Kidney tubule cell (primary cell): ENCODE results near the gene TOGARAM2.
A peak's percentile ranks its signal among the peaks of the same experiment; 100 is the strongest.

Source experiments
- DNase-seq: peaks from one replicate; pipeline ENCODE4 v3.0.0-alpha.2; 2018; ENCODE audit warnings: low spot score

TOGARAM2 gene

GRCh38 chr2:29021886-29022285 lies 40.8 kb downstream of the TOGARAM2 start:
- DNase-seq = no peak

GRCh38 chr2:29022679-29023078 lies 41.6 kb downstream of the TOGARAM2 start:
- DNase-seq = no peak

DNA sequence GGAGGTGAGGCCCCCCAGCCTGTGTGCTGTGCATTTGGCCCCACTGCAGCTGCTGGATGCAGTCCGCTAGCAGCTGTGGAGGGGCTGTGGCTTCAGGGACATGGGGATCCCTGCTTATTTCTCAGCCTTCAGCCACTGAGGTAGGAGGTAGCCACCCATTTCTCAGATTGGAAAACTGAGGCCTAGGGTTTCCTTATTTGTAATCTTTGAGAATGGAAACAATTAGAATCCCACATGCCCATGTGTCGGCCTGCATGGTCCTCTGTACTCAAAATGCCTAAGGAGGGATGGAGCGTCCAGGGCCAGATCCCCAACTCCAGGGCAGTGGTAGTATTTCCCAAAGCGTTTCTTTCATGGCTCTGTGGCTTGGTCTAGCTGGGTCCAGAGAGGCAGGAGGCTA lies 42.1 kb downstream of the TOGARAM2 start:
- no peak for DNase-seq

DNA sequence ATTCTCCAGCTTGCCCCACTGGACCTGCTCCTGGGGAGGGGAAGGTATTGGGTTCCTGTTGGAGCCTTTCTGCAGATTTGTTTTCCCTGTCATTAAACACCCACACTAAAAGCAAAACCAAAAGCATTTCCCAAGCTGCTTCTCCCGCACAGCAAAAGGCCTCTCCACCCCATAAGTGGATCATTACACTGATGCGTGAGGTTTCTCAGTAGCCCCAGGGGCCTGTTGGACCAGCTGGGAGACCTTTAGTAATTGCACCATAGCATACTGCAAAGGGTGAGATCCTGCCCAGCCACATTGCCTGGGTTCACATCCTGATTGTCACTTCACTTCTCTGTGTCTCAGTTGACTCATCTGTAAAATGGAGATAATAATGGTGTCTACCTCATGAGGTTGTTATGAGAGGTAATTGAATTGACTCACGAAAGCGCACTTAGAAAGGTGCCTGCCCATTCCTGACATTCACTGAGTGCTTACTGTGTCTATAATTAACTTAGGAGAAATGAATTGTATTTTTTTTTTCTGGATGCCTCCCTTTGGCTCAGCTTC lies 43.9 kb downstream of the TOGARAM2 start:
- peak; percentile 3 for DNase-seq

DNA sequence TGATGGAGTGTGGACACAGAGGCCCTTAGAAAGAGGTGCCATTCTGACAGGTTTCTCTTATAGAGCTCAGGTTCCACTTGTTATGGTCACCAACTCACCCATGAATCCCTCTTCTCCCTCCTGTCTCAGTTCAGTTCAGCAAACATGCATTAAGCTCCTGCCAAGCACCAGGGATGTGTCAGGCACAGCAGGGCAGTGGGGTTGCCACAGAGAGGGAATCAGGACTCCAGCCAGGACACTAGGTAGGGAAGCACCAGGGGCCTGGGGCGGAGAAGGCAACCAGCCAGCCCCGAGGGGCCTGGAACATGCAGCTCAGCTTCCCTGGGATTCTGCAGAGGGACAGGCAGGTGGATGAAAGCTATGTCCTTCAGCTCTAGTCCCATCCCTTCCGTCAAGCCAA lies 44.6 kb downstream of the TOGARAM2 start:
- DNase-seq = no peak

DNA sequence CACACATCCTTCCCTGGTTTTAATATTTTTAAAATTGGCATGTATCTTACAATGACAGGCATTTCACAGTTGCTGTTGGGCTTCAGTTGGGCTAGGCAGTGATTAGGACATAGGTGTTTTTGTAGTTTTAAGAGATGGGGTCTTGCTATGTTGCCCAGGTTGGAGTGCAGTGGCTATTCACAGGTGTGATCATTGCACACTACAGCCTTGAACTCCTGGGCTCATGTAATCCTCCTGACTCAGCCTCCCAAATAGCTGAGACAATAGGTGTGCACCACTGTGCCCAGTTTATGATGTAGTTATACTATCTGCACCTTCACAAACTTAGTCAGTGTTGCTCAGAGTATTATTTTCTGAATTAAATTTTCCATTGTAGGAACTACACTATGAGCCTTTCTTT lies 49.9 kb downstream of the TOGARAM2 start:
- no peak for DNase-seq

DNA sequence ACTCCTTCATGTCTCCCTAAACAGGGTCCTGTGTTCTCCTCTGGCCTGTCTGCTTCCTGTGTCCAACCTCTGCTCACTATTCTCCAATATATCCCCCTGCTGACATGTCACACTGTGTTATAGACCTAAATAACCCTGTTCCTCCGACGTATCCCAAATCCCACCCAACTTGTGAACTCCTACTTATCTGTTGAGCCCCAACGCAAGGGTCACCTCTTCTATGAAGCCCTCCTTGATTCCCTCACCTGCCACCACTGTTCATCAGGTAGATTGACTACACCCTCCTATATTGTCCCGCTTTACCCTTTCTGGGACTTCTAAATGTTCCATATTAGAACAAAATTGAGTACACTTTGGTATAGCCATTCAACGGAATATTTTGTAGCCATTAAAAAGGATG lies 51.1 kb downstream of the TOGARAM2 start:
- no peak for DNase-seq

DNA sequence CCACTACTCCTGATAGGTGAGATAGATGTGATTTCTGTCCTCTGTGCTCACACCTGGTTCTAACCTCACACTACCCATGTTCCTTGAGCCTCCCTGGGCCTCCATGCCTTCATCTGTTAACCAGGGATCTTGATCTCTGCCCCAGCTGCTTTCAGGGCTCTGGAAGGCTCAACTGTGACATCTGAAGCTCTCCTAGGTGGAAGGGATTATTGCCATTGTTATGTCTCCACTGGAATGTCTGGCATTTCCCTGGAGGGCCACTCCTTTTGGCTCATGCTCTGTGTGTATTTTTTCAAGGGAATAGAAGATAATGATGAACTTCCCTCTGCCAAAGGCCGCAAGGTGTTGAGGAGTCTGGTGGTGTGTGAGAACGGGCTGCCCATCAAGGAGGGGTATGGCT lies 52.1 kb downstream of the TOGARAM2 start:
- DNase-seq = peak; percentile 62

GRCh38 chr2:29033656-29034055 lies 52.6 kb downstream of the TOGARAM2 start:
- no peak for DNase-seq

- no peak for DNase-seq
Observed at GRCh38 chr2:29035016-29035745, 54.1 kb downstream of the TOGARAM2 start.

GRCh38 chr2:29039718-29040480 lies 58.8 kb downstream of the TOGARAM2 start:
- DNase-seq = no peak

GRCh38 chr2:29040552-29040951 lies 59.5 kb downstream of the TOGARAM2 start:
- no peak for DNase-seq

DNA sequence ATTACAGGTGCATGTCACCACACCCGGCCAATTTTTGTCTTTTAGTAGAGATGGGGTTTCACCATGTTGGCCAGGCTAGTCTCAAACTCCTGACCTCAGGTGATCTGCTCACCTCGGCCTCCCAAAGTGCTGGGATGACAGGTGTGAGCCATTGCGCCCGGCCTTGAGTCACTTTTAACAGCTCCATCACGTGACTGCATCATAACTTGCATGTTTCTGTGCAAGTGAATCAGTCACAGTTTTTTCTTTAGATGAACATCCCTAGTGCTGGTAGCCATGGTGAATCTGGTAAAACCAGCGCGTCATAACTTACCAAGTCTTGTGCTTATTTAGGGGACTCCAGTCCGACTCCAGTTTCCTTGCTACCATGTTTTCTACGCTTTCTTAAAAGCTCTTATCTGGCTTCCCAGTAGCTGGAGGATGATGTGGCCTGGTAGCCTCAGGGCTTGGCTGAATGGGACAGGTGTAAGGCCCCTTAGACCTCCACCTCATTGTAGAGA lies 60.1 kb downstream of the TOGARAM2 start:
- no peak for DNase-seq

DNA sequence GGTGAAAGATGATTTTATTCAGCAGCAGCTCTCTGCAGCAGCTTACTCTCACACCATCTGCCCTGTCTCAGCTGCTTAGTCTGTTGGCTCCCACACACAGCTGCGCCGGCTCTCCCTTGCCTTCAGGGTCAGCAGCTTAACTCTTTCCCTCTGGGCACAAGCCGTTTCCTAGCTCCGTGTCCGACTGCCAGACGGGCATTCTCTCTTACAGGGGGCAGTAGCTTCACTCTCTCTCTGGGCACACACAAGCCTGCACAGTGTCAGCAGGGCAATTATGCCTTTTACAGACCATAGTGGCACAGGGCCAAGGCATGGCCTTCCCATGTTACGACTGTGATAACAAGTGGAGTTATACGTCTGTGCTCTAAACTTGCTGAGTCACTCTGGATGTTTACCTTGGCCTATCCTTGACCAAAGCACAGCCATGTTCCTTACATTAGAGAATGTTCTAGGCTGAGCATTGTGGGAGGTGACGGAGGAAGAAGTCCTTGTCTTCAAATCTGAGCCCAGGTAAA lies 61.5 kb downstream of the TOGARAM2 start:
- DNase-seq = no peak

- no peak for DNase-seq
Observed at GRCh38 chr2:29044459-29044858, 63.4 kb downstream of the TOGARAM2 start.

- no peak for DNase-seq
Observed at GRCh38 chr2:29046321-29046720, 65.2 kb downstream of the TOGARAM2 start.

DNA sequence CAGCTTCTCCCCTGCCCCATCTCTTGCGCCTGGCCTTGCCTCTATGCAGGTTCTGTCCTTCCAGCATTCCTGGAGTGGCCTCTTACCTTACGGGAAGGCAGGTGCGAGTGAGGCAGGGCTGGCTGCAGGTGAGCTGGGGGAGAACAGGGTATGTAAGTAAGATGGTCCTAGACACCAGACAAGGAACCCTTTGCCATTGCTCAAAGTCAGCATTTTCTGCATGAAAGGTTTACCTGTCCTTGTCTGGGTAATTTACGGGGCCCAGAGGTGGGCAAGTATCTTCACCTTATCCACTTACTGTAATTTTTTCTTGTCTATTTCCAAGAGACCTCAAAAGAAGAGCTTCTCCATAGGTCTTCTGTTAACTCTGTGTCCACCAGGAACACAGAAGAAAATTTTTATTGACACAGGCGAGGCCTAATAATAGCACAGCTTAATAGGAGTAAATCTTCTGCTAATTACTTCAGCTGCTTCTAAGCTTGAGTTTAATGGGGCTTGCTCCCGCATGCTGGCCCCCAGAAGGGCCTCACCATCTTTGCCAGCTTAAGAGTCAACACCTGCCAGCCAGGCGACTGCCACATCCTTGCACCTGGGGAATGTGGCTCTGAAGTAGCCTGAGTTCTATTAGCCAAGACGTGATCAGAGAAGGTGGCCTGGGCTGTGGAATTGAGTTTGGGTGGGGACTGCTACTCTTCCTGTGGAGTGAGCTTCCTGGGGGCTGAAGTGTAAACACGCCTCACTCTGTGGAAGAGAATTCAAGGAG lies 66.2 kb downstream of the TOGARAM2 start:
- DNase-seq = no peak

DNA sequence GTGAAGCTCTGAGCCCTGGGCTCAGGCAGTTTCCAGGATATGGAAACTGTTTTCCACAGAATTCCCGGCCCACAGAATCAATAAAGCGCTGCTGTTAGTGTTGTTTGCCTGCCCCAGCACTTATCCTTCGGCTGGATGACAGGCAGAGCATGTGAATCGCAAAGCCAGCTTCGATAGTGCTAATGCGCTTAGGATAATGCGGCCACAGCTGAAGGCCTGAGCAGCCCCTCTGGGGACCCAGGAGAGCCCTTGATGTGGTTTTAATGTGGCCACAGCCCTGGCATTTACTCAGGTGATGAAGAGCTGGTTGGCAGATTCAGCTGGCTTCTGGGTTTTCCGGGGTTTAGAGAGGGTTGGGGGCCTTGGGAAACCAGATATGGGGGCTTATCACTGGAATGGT lies 69.5 kb downstream of the TOGARAM2 start:
- no peak for DNase-seq

DNA sequence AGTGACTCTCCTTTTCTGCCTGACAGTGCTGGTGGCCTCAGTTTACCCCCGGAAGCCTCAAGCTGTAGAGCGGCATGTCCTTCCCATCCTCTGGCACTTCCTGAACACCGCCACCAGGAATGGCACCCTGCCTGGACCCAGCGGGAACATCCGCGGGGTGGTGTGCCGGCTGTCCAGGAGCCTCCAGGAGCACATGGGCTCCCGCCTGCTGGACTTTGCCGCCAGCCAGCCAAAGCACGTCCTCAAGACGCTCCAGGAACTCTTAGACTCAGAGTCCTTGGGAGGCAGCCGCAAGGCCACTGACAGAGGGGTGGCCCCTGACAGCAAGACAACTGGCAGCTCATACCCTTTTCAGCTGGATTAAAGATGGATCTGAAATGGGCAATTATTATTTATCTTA lies 70.6 kb downstream of the TOGARAM2 start:
- DNase-seq = no peak

DNA sequence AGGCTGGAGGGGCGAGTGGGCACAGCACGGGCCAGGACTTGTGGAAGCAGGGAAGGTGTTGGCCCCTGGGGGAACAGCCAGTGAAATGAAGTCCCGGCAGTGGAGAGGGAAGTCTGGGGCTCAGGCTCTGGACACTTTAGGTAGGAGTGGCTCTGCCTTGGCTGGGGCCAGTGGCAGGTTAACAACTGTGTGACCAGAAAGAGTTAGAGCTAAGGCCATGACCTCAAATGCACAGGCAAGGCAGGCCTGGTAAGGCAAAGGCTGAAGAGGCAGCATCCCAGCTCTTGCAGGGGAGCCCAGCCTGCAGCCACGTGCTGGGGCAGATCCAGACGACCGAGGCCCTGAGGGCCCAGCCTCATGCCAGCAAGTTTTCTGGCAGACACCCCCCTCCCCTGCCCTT lies 71.7 kb downstream of the TOGARAM2 start:
- DNase-seq = no peak

DNA sequence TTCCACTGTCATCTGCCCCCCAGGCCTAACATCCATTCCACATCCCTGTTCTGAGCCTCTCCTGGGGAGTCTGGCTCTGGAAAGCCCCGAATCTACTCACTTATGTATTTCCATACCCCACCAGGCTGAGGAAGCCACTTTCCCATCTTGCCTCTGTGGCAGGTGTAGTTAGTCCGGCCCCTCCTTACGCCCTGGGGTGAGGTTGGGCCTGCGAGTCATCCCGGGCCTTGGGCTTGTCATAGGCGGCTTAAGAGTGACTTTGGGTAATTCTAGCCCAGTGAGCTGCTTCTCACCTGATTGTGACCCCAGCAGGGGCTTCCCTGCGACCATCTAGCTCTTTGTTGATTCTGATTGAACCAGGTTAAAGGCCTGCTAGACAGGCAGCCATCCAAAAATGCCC lies 72.1 kb downstream of the TOGARAM2 start:
- peak; percentile 43 for DNase-seq
